DND-41 (cell line): ENCODE measurements around the gene SLC36A4.

Source experiments
- ATAC-seq: fragments of 200-7000 bp; cut with Tn5 transposase; 3 replicates; pipeline ENCODE4 v1.9.1; 2021; ENCODE audit warnings: low read depth; ENCODE audit not compliant: insufficient read depth
- DNase-seq: peaks from one replicate; pipeline ENCODE4 v3.0.0-alpha.2; 2020
- H2AFZ ChIP-seq: 2 replicates; pipeline ENCODE4 v1.6.0; 2012; ENCODE audit warnings: low read depth, low read length
- H3K27ac ChIP-seq: 2 replicates; pipeline ENCODE4 v1.5.1; 2012; ENCODE audit warnings: low read length, inconsistent platforms
- H3K27me3 ChIP-seq: fragments of 200-600 bp; sonication (generic); 2 replicates; pipeline ENCODE4 v1.6.0; 2012; ENCODE audit warnings: low read length, mild to moderate bottlenecking, inconsistent platforms; ENCODE audit not compliant: insufficient read depth, poor library complexity
- H3K36me3 ChIP-seq: 2 replicates; pipeline ENCODE4 v1.5.1; 2012; ENCODE audit warnings: low read length, inconsistent platforms; ENCODE audit not compliant: insufficient read depth
- H3K4me1 ChIP-seq: 2 replicates; pipeline ENCODE4 v1.5.1; 2012; ENCODE audit warnings: mild to moderate bottlenecking, low read length; ENCODE audit not compliant: insufficient read depth
- H3K4me2 ChIP-seq: 2 replicates; pipeline ENCODE4 v1.6.0; 2012; ENCODE audit warnings: mild to moderate bottlenecking, moderate library complexity, low read length, inconsistent platforms; ENCODE audit not compliant: insufficient read depth
- H3K4me3 ChIP-seq, 2 experiments: fragments of 200-600 bp in 1 of 2; shearing (Covaris generic) in 1 of 2; 2 replicates each; pipeline ENCODE4 v1.5.1; 2012 to 2016; ENCODE audit warnings: inconsistent platforms in 2 of 2, low read length in 2 of 2, mild to moderate bottlenecking in 2 of 2, low read depth in 1 of 2, moderate library complexity in 1 of 2
- H3K79me2 ChIP-seq: 2 replicates; pipeline ENCODE4 v1.6.0; 2012; ENCODE audit warnings: low read length, inconsistent platforms; ENCODE audit not compliant: insufficient read depth
- H3K9ac ChIP-seq: 2 replicates; pipeline ENCODE4 v1.6.0; 2012; ENCODE audit warnings: low read depth, mild to moderate bottlenecking, inconsistent platforms, low read length, moderate library complexity
- H3K9me3 ChIP-seq: 2 replicates; pipeline ENCODE4 v1.5.1; 2012; ENCODE audit warnings: low read length, moderate library complexity, mild to moderate bottlenecking, inconsistent platforms; ENCODE audit not compliant: insufficient read depth, severe bottlenecking
- H4K20me1 ChIP-seq: 2 replicates; pipeline ENCODE4 v1.6.0; 2012; ENCODE audit warnings: low read length; ENCODE audit not compliant: insufficient read depth
- EZH2 ChIP-seq: IDR thresholded peaks from 3 replicates; pipeline ENCODE4 v1.6.1; 2012; ENCODE audit warnings: borderline replicate concordance, low read depth, mild to moderate bottlenecking, moderate library complexity, low read length, inconsistent platforms; ENCODE audit not compliant: severe bottlenecking
- TF ChIP-seq, protein P1 (sequence below): IDR thresholded peaks from 2 replicates; pipeline ENCODE4 v1.5.1; 2012; ENCODE audit warnings: borderline replicate concordance, low read length, moderate library complexity, mild to moderate bottlenecking; ENCODE audit not compliant: poor library complexity, severe bottlenecking; ENCODE audit errors: extremely low read depth

The SLC36A4 gene

DNA sequence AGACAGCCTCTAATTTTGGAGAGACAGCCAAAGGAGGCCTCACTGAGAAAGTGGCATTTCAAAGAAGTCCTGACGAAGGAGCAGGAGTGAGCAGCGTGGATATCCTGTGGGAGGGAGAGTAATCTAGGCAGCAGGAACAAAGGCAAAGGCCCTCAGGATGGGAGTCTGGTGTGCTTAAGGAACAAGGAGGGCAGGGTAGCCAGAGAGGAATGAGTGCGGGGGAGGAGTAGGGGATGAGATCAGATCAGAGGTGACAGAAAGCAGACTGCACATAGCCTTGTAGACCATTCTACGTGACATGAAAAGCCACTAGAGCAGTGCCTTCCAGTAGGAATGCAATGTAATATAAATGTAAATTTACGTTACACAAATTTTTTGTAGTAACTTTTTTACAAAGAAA is 5.6 kb downstream of the SLC36A4 start:
- peaks cover 13% of the 10 kb centered on the region for H3K36me3 ChIP-seq
- peaks cover 93% of the 10 kb centered on the region for H3K79me2 ChIP-seq
- TF ChIP-seq, protein P1, sequence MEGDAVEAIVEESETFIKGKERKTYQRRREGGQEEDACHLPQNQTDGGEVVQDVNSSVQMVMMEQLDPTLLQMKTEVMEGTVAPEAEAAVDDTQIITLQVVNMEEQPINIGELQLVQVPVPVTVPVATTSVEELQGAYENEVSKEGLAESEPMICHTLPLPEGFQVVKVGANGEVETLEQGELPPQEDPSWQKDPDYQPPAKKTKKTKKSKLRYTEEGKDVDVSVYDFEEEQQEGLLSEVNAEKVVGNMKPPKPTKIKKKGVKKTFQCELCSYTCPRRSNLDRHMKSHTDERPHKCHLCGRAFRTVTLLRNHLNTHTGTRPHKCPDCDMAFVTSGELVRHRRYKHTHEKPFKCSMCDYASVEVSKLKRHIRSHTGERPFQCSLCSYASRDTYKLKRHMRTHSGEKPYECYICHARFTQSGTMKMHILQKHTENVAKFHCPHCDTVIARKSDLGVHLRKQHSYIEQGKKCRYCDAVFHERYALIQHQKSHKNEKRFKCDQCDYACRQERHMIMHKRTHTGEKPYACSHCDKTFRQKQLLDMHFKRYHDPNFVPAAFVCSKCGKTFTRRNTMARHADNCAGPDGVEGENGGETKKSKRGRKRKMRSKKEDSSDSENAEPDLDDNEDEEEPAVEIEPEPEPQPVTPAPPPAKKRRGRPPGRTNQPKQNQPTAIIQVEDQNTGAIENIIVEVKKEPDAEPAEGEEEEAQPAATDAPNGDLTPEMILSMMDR: no peak
- no peak for TF ChIP-seq EZH2
- ATAC-seq (no peak), DNase-seq (no peak)
- no peaks in the 10 kb centered on the region for H3K27me3 ChIP-seq
- no peak overlapping the region for H3K4me3 ChIP-seq
- no peak overlapping the region for H3K9ac ChIP-seq
- H3K27ac ChIP-seq: no peak overlapping the region
- peaks cover 2% of the 10 kb centered on the region for H3K9me3 ChIP-seq
- H3K4me1 ChIP-seq: peaks cover 26% of the 10 kb centered on the region
- H4K20me1 ChIP-seq: peaks cover 8% of the 10 kb centered on the region; the same call in 1 of the 2 replicates
- H2AFZ ChIP-seq: no peak overlapping the region
- H3K4me2 ChIP-seq: no peak overlapping the region

DNA sequence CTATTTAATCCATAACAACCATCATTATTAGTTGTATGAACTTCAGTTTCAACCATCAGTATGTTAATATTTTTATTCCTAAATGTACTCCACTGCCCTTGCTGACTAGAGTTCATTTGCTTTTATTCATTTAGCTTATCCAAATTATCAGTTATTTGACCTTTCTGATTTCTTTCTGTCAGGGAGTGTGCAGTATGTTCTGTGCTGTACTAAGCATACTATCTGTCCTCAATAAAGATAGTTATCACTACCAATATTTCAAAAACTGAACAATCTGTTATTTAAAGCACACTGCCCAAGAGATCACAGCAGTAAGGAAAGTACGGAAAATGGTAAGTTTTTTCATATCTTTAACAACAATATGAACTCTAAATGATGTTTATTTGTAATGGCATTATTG is 8.3 kb downstream of the SLC36A4 start:
- H3K4me3 ChIP-seq: no peak overlapping the region
- TF ChIP-seq, protein P1: no peak
- no peak for TF ChIP-seq EZH2
- no peaks in the 10 kb centered on the region for H3K4me1 ChIP-seq
- H4K20me1 ChIP-seq: peaks cover 7% of the 10 kb centered on the region; the same call in 1 of the 2 replicates
- DNase-seq (no peak), ATAC-seq (no peak)
- peaks cover 76% of the 10 kb centered on the region for H3K79me2 ChIP-seq
- no peak overlapping the region for H2AFZ ChIP-seq
- no peaks in the 10 kb centered on the region for H3K27me3 ChIP-seq
- H3K9ac ChIP-seq: no peak overlapping the region
- peaks cover 2% of the 10 kb centered on the region for H3K9me3 ChIP-seq
- no peak overlapping the region for H3K27ac ChIP-seq
- H3K4me2 ChIP-seq: no peak overlapping the region
- peaks cover 27% of the 10 kb centered on the region; the same call in 1 of the 2 replicates for H3K36me3 ChIP-seq

DNA sequence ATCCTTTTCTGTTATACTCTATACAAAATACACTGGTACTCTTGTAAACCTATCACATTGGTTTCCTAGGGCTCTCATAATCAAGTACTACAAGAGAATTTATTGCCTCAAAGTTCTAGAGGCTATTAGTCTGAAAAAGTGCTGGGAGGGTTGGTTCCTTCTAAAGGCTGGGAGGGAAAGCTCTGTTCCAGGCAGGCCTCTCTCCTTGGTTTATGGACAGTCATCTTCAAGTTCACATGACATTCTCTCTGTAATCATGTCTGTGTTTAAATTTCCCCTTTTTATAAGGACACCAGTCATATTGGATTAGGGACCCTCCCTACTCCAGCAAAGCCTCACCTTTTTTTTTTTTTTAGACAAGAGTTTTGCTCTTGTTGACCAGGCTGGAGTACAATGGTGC is 9.1 kb downstream of the SLC36A4 start:
- Histone ChIP-seq H3K4me3 (no peak overlapping the region), H3K27me3 (no peaks in the 10 kb centered on the region), H3K79me2 (peaks cover 71% of the 10 kb centered on the region), H3K9me3 (peaks cover 2% of the 10 kb centered on the region), H3K9ac (no peak overlapping the region), H3K27ac (no peak overlapping the region), H3K36me3 (peaks cover 31% of the 10 kb centered on the region; the same call in 1 of the 2 replicates), H3K4me1 (no peaks in the 10 kb centered on the region), H3K4me2 (no peak overlapping the region), H2AFZ (no peak overlapping the region), H4K20me1 (peaks cover 7% of the 10 kb centered on the region; the same call in 1 of the 2 replicates)
- no peak for DNase-seq
- no peak for ATAC-seq
- TF ChIP-seq, protein P1: no peak
- no peak for TF ChIP-seq EZH2
